ENCODE results near the gene TPH1.

- TF ChIP-seq, protein P1, sequence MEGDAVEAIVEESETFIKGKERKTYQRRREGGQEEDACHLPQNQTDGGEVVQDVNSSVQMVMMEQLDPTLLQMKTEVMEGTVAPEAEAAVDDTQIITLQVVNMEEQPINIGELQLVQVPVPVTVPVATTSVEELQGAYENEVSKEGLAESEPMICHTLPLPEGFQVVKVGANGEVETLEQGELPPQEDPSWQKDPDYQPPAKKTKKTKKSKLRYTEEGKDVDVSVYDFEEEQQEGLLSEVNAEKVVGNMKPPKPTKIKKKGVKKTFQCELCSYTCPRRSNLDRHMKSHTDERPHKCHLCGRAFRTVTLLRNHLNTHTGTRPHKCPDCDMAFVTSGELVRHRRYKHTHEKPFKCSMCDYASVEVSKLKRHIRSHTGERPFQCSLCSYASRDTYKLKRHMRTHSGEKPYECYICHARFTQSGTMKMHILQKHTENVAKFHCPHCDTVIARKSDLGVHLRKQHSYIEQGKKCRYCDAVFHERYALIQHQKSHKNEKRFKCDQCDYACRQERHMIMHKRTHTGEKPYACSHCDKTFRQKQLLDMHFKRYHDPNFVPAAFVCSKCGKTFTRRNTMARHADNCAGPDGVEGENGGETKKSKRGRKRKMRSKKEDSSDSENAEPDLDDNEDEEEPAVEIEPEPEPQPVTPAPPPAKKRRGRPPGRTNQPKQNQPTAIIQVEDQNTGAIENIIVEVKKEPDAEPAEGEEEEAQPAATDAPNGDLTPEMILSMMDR (IDR thresholded peaks at IDR 0.05; ENCODE audit: low read depth, low read length, poor library complexity, severe bottlenecking): no peak
- TF ChIP-seq EZH2phosphoT487 (IDR thresholded peaks at IDR 0.05; ENCODE audit: borderline replicate concordance, low read length): no peak
These were observed 21.3 kb upstream of the TPH1 start for GRCh38 chr11:18067372-18067771.

Data from DOHH2 (cell line).